GM21717 (cell line): ENCODE data around the gene SPIN1.

Source experiments
- ATAC-seq: cut with Tn5 transposase; IDR thresholded peaks from one replicate; pipeline ENCODE4 v1.9.1; 2021; ENCODE audit warnings: mild to moderate bottlenecking, moderate library complexity; ENCODE audit not compliant: unreplicated experiment

SPIN1 gene

GRCh38 chr9:88433583-88434255 lies 45.5 kb downstream of the SPIN1 start:
- ATAC-seq, result no peak

- no peak for ATAC-seq
Measured at GRCh38 chr9:88435336-88435735, 47.1 kb downstream of the SPIN1 start.

GRCh38 chr9:88436379-88436778 lies 48.1 kb downstream of the SPIN1 start:
- no peak for ATAC-seq

- ATAC-seq, result no peak
Measured at GRCh38 chr9:88437210-88438146, 49.2 kb downstream of the SPIN1 start.

- ATAC-seq, result no peak
Measured at GRCh38 chr9:88438811-88439210, 50.6 kb downstream of the SPIN1 start.

GRCh38 chr9:88441301-88442007 lies 53.2 kb downstream of the SPIN1 start:
- ATAC-seq, result no peak

- no peak for ATAC-seq
Measured at GRCh38 chr9:88443480-88444113, 55.4 kb downstream of the SPIN1 start.

- ATAC-seq, result no peak
Measured at GRCh38 chr9:88446728-88447127, 58.5 kb downstream of the SPIN1 start.

- no peak for ATAC-seq
Measured at GRCh38 chr9:88447431-88447830, 59.2 kb downstream of the SPIN1 start.

- no peak for ATAC-seq
Measured at GRCh38 chr9:88451160-88451559, 62.9 kb downstream of the SPIN1 start.

GRCh38 chr9:88458716-88459465 lies 70.6 kb downstream of the SPIN1 start:
- ATAC-seq, result no peak

- no peak for ATAC-seq
Measured at GRCh38 chr9:88460587-88461332, 72.5 kb downstream of the SPIN1 start.

- no peak for ATAC-seq
Measured at GRCh38 chr9:88462191-88462590, 73.9 kb downstream of the SPIN1 start.

GRCh38 chr9:88464851-88465250 lies 76.6 kb downstream of the SPIN1 start:
- ATAC-seq, result no peak

GRCh38 chr9:88468226-88468625 lies 80.0 kb downstream of the SPIN1 start:
- no peak for ATAC-seq

GRCh38 chr9:88476491-88477271 lies 88.4 kb downstream of the SPIN1 start:
- ATAC-seq, result no peak

GRCh38 chr9:88477300-88477751 lies 89.1 kb downstream of the SPIN1 start:
- ATAC-seq, result no peak

GRCh38 chr9:88478246-88478645 lies 90.0 kb downstream of the SPIN1 start:
- no peak for ATAC-seq

- no peak for ATAC-seq
Measured at GRCh38 chr9:88481933-88482332, 93.7 kb downstream of the SPIN1 start.
